Lung (tissue), 12 donors: Measurements from ENCODE around the gene PNPLA2. TPM values are rescaled to one million over a fixed set of nuclear protein-coding genes. Genes with fewer than 3 reads are reported as not detected.

Experiments
- ATAC-seq: fragments of 200-7000 bp; cut with Tn5 transposase; one replicate; pipeline ENCODE4 v1.9.1; 2020; ENCODE audit warnings: moderate number of reproducible peaks; ENCODE audit not compliant: insufficient read depth, low FRiP score
- DNase-seq, 3 donors: peaks; one replicate each; pipeline ENCODE4 v3.0.0-alpha.2; 2013 to 2017
- H3K27ac ChIP-seq, 2 donors: one replicate each; pipeline ENCODE4 v1.5.1; 2013; ENCODE audit warnings: mild to moderate bottlenecking in 2 of 2, moderate library complexity in 2 of 2, control low read depth in 1 of 2, inconsistent platforms in 1 of 2, low read depth in 1 of 2, low read length in 1 of 2
- H3K27me3 ChIP-seq, 3 donors: one replicate each; pipeline ENCODE4 v1.5.1; 2013; ENCODE audit warnings: low read length in 2 of 3; ENCODE audit not compliant: control insufficient read depth in 3 of 3, insufficient read depth in 3 of 3
- H3K36me3 ChIP-seq, 4 donors: one replicate each; pipeline ENCODE4 v1.5.1; 2013; ENCODE audit warnings: low read length in 4 of 4, mild to moderate bottlenecking in 1 of 4, moderate library complexity in 1 of 4; ENCODE audit not compliant: control insufficient read depth in 4 of 4, insufficient read depth in 4 of 4
- H3K4me1 ChIP-seq, 5 donors: one replicate each; pipeline ENCODE4 v1.5.1; 2013; ENCODE audit warnings: low read length in 5 of 5, mild to moderate bottlenecking in 2 of 5, moderate library complexity in 1 of 5; ENCODE audit not compliant: control insufficient read depth in 5 of 5, insufficient read depth in 5 of 5
- H3K4me3 ChIP-seq: one replicate; pipeline ENCODE4 v1.5.1; 2013; ENCODE audit warnings: mild to moderate bottlenecking, control low read depth, moderate library complexity
- H3K9ac ChIP-seq, 2 donors: one replicate each; pipeline ENCODE4 v1.5.1; 2013; ENCODE audit warnings: low read length in 2 of 2, control low read depth in 1 of 2; ENCODE audit not compliant: insufficient read depth in 1 of 2
- H3K9me3 ChIP-seq, 4 donors: one replicate each; pipeline ENCODE4 v1.5.1; 2013; ENCODE audit warnings: low read length in 3 of 4, mild to moderate bottlenecking in 1 of 4, moderate library complexity in 1 of 4; ENCODE audit not compliant: control insufficient read depth in 4 of 4, insufficient read depth in 3 of 4
- WGBS, 2 donors: extraction: QIAGEN DNeasy Blood & Tissue Kit; methylation state at CpG; one replicate each; pipeline ENCODE4 v1.1.7; 2013; 5-methylcytosine and 5-hydroxymethylcytosine counted together
- polyA plus RNA-seq, 2 donors: library from polyadenylated mRNA; stranded (reverse); fragments of 200-250 nt; gene quantifications; one replicate each; pipeline ENCODE4 v1.2.1, GENCODE V29; 2013
- total RNA-seq, 2 donors: library from RNA; depleted of rRNA in 1 of 2; stranded (reverse); fragments of >200 nt in 1 of 2; gene quantifications; one replicate each; pipeline ENCODE4 v1.2.1, GENCODE V29; 2014 to 2021
- TF ChIP-seq, protein P1 (sequence below): IDR thresholded peaks from 2 replicates; pipeline ENCODE4 v1.5.1; 2012; ENCODE audit warnings: mild to moderate bottlenecking; ENCODE audit errors: control extremely low read depth, extremely low read depth
- donor health status: control.
- donor health status: control.
- donor health status: Bipolar disorder and iron deficiency.
- donor health status: healthy.
- donor health status: DM: yes; HTN: yes; CAD: no.

The PNPLA2 gene
- total and polyA plus RNA-seq, 4 donors: 65.1 to 160 (median 84.2) TPM

DNA sequence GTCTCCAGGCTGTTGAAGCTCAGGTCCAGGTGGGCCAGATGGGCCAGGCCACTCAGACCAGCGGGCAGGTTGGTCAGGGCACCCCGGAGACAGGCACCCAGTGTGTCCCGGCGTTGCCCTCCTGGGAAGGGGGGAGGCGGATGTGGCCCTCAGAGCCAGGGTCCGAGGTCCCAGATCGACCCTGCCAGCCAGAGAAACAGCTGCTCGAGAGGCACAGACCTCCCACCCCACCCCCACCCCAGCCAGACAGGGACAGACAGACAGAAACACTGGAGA is 15.3 kb upstream of the PNPLA2 start:
- 93 to 95% methylated on average over 8 of the region's 8 CpGs for WGBS, 2 donors
- TF ChIP-seq, protein P1, sequence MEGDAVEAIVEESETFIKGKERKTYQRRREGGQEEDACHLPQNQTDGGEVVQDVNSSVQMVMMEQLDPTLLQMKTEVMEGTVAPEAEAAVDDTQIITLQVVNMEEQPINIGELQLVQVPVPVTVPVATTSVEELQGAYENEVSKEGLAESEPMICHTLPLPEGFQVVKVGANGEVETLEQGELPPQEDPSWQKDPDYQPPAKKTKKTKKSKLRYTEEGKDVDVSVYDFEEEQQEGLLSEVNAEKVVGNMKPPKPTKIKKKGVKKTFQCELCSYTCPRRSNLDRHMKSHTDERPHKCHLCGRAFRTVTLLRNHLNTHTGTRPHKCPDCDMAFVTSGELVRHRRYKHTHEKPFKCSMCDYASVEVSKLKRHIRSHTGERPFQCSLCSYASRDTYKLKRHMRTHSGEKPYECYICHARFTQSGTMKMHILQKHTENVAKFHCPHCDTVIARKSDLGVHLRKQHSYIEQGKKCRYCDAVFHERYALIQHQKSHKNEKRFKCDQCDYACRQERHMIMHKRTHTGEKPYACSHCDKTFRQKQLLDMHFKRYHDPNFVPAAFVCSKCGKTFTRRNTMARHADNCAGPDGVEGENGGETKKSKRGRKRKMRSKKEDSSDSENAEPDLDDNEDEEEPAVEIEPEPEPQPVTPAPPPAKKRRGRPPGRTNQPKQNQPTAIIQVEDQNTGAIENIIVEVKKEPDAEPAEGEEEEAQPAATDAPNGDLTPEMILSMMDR: no peak
- Histone ChIP-seq H3K27ac (no peak overlapping the region), H3K9me3 (no peaks in the 10 kb centered on the region), H3K4me3 (no peak overlapping the region), H3K36me3 (peaks cover 0 to 16% (median 3%) of the 10 kb centered on the region in 4 donors), H3K4me1 (peaks cover 0 to 18% (median 10%) of the 10 kb centered on the region in 5 donors), H3K9ac (no peak overlapping the region), H3K27me3 (no peaks in the 10 kb centered on the region)
- ATAC-seq (no peak), DNase-seq (no peak)

DNA sequence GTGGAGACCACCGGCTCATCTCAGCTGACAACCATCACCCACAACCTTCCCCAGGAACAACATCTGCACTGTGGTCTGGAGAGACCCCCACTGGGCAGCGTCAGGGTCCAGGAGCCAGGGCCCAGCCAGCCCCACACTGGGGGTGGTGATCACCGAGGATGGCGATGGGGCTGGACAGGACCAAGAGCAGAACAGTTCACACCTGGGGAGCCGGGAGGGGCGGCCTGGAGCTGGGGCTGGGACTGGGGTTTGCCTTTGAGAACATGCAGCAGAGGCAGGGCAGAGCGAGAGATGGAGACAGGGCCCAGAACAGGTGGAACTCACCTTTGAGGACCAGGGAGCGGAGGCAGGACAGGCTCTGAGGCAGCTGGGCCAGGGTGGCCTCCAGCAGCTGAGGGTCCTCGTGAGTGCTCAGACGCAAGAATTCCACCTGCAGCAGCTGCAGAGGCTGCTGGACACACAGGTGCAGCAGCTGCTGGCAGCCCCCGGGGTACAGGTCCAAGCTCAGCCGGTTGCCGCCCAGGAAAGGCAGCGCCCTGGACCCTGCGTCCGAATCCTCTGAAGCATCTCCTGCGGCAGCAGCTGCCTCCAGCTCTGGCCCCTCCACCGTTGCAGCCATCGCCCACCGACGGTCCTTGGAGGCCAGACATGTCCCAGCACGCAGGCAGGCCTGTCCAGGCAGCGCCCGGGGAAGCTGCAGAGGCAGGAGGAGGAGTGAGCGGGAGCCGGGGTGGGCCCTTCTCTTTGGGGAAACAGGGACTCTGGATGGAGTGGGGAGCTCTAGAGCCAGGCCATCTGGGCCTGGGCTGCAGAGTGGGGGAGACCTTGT is 14.7 kb upstream of the PNPLA2 start:
- H3K36me3 ChIP-seq: peaks cover 0 to 16% (median 4%) of the 10 kb centered on the region in 4 donors
- ATAC-seq: no peak
- TF ChIP-seq, protein P1: no peak
- no peaks in the 10 kb centered on the region for H3K9me3 ChIP-seq
- no peak overlapping the region for H3K9ac ChIP-seq
- H3K4me1 ChIP-seq: peaks cover 0 to 24% (median 10%) of the 10 kb centered on the region in 5 donors
- H3K27me3 ChIP-seq: no peaks in the 10 kb centered on the region
- no peak overlapping the region for H3K27ac ChIP-seq
- no peak for DNase-seq
- 57% methylated on average over 21 to 26 of the region's 26 CpGs for WGBS, 2 donors
- H3K4me3 ChIP-seq: peak overlapping the region; percentile 34

DNA sequence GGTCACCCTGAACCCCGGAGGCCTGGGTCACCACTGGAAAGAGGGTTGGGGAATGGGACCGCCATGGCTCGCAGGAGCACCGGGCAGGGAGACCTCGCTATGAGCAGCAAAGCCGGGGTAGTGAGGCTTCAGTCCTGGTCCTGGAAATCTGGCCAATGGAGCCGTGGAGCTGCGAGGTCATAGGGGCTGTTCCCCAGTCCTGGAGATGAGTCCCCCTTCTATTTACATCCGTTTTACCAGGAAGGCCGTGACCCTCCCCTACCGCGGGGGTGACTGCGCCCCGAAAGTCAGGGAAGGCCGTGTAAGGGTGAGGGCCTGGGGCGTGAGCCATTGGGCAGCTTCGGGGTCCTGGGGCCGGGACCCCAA is 14.1 kb upstream of the PNPLA2 start:
- no peak overlapping the region for H3K9ac ChIP-seq

More for the DNA sequence above, 14.1 kb upstream of the PNPLA2 start:
- 3 to 6% methylated on average over 18 of the region's 18 CpGs for WGBS, 2 donors
- Histone ChIP-seq H3K27ac (peak overlapping the region; percentile 58 to 85), H3K36me3 (peaks cover 0 to 14% (median 5%) of the 10 kb centered on the region in 4 donors), H3K9me3 (no peaks in the 10 kb centered on the region), H3K4me1 (peaks cover 0 to 24% (median 10%) of the 10 kb centered on the region in 5 donors), H3K4me3 (peak overlapping the region; percentile 34), H3K27me3 (no peaks in the 10 kb centered on the region)
- DNase-seq (no peak), ATAC-seq (no peak)
- TF ChIP-seq, protein P1: no peak
